ENCODE data around the gene GAB3.
"Not testable (repeated sequence)": the region's sequence is repeated elsewhere in the genome, so short reads cannot be mapped to it uniquely, and the experiment has no call there.

Gene GAB3

GRCh38 chrX:154655786-154656185, 95.1 kb downstream of the GAB3 start:
- no peak for DNase-seq (ENCODE audit: low spot score)

DNA sequence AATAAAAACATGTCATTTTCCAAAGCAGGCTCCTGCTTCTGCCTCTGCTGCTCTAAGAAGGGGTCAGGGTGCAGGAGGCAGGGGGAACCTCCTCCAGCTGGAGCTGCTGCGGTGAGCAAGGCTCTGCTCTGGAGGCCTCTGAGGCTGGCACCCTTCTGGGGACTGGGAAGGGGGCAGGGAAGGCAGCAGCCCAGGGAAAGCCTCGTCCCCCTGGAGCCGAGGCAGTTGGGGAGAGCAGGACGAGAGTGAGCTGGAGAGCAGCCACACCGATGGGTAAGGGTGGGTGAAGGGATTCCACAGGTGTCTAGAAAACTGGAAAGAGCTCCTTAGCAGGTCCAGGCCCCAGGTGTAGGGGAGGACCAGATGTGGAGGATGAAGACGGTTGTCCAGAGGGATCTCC, 95.5 kb downstream of the GAB3 start:
- no peak for DNase-seq (ENCODE audit: low spot score)

DNA sequence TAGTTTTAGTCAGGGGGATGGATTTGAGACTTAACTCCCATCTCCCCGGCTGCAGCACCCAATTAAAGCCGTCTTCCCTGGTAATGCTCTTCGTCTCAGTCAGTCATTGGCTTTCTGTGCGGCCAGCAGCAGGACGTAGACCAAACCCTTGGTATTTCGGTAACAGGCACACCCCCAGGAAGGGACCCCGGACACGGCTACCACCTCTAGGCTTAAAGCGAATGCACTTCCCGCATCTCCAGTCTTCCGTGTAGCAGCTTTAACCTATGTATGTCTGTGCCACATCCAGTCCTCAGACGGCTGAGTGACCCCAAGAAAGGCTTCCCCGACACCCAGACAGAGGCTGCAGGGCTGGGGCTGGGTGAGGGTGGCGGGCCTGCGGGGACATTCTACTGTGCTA, 96.0 kb downstream of the GAB3 start:
- no peak for DNase-seq (ENCODE audit: low spot score)

DNA sequence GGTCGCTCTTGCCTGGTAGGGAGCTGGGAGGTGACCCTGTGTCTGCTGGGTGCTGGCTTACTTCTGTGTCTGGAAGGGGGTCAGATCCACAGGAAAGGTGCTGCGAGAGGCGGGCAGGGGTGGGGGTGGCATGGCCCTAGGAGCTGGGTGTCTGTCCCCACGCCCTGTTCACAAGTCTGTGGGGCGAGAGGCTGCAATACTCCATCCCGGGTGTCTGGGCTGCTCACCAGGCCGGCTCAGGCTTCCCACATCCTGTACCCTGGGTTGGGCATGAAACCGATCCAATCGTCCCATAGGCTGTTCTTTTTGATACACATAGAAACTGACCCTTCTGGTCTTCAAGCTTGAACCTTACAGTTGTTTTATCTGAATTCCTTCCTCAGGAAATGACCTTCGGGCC, 96.5 kb downstream of the GAB3 start:
- DNase-seq (ENCODE audit: low spot score), result no peak

DNA sequence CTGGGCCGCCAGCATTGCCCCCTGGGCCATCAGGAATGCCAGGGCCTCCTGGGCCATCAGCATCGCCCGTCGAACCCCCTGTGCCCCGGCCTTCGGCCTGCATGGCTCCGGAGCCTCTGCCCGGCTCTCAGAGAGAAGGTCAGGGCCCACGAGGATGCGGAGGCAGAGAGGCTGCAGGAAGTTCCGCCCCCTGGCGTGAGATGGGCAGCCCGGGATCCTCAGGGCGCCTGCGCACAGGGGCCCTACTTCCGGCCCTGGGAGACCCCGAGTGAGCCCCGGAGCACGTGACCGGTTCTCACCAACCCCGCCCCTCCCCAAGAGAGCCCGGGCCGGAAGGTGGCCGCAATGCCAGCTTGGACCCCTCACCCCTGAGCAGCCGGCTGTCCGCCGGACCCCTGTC, 97.5 kb downstream of the GAB3 start, which contains the start of gene CTAG2:
TSS of gene CTAG2 (minus strand) at position 167 of the 400 bp plus-strand sequence. CDS start at position 103, 64 bp downstream.
- not testable (repeated sequence) for DNase-seq (ENCODE audit: low spot score)

DNA sequence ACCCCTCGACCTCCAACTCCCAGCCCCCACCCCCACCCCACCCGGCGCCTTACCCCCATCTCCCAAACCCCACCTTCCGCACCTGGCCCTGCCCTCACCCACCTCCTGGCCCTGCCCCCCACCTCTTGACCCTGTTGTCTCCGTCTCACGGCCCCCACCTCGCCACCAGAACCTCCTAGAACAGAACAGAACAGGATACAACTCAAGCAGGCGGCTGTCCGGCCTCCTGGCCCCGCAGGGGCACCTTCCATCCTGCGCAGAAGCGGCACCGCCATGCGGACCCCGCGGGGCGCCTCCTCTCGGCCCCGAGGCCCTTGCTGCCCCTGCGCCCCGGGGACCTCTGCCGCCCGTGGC, 97.9 kb downstream of the GAB3 start:
- DNase-seq (ENCODE audit: low spot score), result no peak

- DNase-seq (ENCODE audit: low spot score), result no peak
These were observed 98.4 kb downstream of the GAB3 start for GRCh38 chrX:154652311-154653047.

- no peak for DNase-seq (ENCODE audit: low spot score)
These were observed 100.7 kb downstream of the GAB3 start for GRCh38 chrX:154650221-154650510.

GRCh38 chrX:154649503-154650220, 101.2 kb downstream of the GAB3 start:
- no peak for DNase-seq (ENCODE audit: low spot score)

GRCh38 chrX:154648931-154649330, 101.9 kb downstream of the GAB3 start:
- no peak for DNase-seq (ENCODE audit: low spot score)

DNA sequence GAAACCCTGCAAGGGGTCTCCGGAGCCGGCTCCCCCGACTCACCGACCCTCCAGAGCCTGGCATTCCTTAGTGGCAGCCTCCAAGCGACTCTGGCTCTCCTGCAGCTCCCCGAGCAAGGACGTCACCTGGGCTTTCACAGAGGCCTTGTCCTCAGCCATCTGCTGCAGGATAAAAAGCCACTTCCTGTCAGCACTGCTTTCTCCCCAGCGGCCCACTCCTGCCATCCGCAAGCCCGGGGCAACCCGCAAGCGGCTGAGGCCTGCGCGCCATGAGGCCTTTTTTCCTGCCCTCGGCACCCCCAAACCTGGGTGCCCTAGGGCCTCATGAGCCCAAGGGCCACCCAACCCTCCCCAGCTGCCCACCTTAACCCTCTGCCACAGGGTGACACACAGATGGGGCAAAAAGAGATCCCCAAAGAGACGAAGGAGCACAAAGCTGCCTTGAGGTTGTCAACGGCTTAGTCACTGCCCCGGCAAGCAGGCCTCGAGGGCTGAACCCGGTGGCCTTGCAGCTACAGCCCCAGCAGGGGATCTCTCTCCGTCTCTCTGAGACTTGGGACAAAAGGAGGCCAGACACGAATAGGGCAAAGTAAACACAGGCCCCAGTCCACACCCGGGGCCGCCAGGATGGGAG, 105.0 kb downstream of the GAB3 start:
- not testable (repeated sequence) for DNase-seq (ENCODE audit: low spot score)

DNA sequence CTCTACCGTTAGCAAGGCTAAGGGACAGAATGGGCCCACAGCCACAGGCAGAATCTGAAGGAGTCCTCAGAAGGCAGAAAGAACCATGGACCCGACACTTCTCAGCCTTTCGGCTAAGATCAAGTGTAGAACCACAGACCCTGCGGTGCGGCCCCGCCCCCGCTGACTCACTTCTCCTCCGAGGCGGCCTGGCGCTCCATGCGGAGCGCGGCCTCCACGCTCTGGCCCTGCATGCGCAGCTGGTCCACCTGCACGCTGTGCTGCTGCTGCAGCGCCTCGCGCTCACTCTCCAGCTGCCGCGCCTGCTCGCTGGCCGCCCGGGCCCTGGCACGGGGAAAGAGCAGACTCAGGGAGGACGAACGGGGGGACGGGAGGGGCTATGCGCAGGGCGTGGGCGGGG, 107.2 kb downstream of the GAB3 start:
- not testable (repeated sequence) for DNase-seq (ENCODE audit: low spot score)

DNA sequence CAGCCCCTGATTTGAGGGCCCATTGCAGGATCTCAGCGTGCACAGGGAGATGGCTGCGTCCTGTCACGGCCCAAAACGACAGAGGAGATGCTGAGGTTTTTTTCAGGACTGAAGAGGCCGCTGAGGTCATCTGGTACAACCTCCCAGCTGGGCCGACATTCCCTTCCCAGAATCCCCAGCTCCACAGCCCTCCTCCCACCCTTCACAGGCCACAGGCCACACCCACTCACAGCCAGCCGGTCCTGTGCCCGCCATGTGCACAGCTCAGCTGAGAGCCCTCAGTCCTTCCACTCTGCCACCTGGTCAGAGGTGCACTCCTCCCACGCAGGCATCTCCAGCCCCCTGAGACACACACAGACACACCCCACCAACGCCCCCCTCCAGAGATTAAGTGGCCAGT, 109.1 kb downstream of the GAB3 start:
- DNase-seq (ENCODE audit: low spot score), result not testable (repeated sequence)

GRCh38 chrX:154633661-154634060, 117.2 kb downstream of the GAB3 start:
- not testable (repeated sequence) for DNase-seq (ENCODE audit: low spot score)

- not testable (repeated sequence) for DNase-seq (ENCODE audit: low spot score)
These were observed 119.9 kb downstream of the GAB3 start for GRCh38 chrX:154630949-154631348.

DNA sequence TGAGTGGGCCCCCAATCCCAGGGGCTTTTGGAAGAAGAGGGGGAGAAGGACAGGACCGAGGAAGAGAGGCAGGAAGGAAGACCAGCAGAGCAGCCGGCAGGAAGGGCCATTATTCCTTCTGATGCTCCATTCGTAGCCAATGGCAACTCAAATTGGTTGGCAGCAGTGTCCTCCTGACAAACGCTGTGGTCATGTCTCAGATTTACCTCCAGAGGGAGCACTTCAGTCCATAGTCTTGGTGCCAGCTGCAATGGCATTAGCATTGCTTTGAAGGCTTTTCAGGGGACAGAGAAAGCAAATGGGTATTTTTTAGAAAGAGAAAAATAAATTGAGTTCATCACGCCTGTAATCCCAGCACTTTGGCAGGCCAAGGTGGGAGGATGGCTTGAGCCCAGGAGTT, 121.9 kb downstream of the GAB3 start:
- DNase-seq (ENCODE audit: low spot score), result not testable (repeated sequence)

All from CD4-positive, alpha-beta T cell treated with Interleukin-2 at 100 ng/mL for 4 hours (primary cell).